Subcutaneous abdominal adipose tissue (tissue), 5 donors: ENCODE data around the gene NPPA.

Experiments used
- H3K27ac ChIP-seq: one replicate; pipeline ENCODE4 v1.7.0; 2013; ENCODE audit warnings: low read depth, mild to moderate bottlenecking, inconsistent platforms, low read length, moderate library complexity
- H3K27me3 ChIP-seq, 5 donors: one replicate each; pipeline ENCODE4 v1.7.0; 2013; ENCODE audit warnings: low read length in 5 of 5, inconsistent platforms in 1 of 5; ENCODE audit not compliant: control insufficient read depth in 5 of 5, insufficient read depth in 4 of 5
- H3K36me3 ChIP-seq, 5 donors: one replicate each; pipeline ENCODE4 v1.7.0; 2013; ENCODE audit warnings: low read length in 5 of 5; ENCODE audit not compliant: control insufficient read depth in 5 of 5, insufficient read depth in 5 of 5
- H3K4me1 ChIP-seq, 5 donors: one replicate each; pipeline ENCODE4 v1.7.0; 2013; ENCODE audit warnings: low read length in 5 of 5, mild to moderate bottlenecking in 3 of 5, moderate library complexity in 1 of 5; ENCODE audit not compliant: control insufficient read depth in 5 of 5, insufficient read depth in 5 of 5
- H3K4me3 ChIP-seq, 5 donors: one replicate each; pipeline ENCODE4 v1.7.0; 2013; ENCODE audit warnings: low read length in 5 of 5, low read depth in 1 of 5
- H3K9ac ChIP-seq, 5 donors: one replicate each; pipeline ENCODE4 v1.7.0; 2013; ENCODE audit warnings: low read length in 5 of 5, mild to moderate bottlenecking in 4 of 5, moderate library complexity in 3 of 5
- H3K9me3 ChIP-seq, 5 donors: one replicate each; pipeline ENCODE4 v1.7.0; 2013; ENCODE audit warnings: low read length in 5 of 5; ENCODE audit not compliant: control insufficient read depth in 5 of 5
- donor health status: healthy.
- donor health status: healthy.
- donor health status: healthy.
- donor health status: healthy.
- donor health status: healthy.

NPPA gene

GRCh38 chr1:11836955-11837766, 10.4 kb downstream of the NPPA start:
- Histone ChIP-seq H3K27me3 (no peaks in the 10 kb centered on the region), H3K9me3 (no peaks in the 10 kb centered on the region), H3K9ac (no peak overlapping the region), H3K4me3 (no peak overlapping the region), H3K36me3 (peaks cover 7 to 97% (median 96%) of the 10 kb centered on the region in 5 donors), H3K4me1 (peaks cover 0 to 4% (median 0%) of the 10 kb centered on the region in 5 donors), H3K27ac (no peak overlapping the region)

DNA sequence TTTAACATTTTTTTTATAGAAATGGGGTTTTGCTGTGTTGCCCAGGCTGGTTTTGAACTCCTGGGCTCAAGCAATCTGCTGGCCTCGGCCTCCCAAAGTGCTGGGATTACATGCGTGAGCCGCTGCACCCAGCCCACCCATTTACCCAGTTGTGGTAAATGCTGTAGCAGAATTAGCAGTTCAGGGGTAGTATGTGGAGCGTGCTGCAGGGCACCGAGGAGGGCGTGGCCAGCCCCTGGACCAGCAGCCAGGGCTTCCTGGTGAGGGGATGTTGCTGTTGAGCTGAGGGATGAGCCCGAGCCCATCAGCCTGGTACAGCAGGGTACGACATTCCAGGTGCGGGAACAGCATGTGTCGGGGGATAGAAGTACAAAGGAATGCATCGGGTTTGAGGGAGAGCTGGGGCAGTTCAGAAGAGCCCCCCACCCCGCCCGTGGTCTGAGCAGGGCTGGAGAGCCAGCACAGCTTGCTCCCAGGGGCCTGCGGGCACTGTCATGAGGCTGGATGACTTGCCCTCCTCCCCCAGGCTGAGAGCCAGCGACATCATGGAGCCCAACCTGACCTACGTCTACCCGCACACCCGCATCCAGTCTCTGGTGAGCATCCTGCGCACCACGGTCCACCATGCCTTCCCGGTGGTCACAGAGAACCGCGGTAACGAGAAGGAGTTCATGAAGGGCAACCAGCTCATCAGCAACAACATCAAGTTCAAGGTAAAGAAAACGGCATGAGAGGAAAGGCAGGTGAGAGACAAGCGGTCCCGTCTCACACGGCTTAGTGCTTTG, 11.9 kb downstream of the NPPA start:
- Histone ChIP-seq H3K9ac (no peak overlapping the region), H3K9me3 (no peaks in the 10 kb centered on the region), H3K4me3 (no peak overlapping the region), H3K4me1 (no peaks in the 10 kb centered on the region), H3K27ac (no peak overlapping the region), H3K27me3 (no peaks in the 10 kb centered on the region), H3K36me3 (peaks cover 0 to 93% (median 90%) of the 10 kb centered on the region in 5 donors)

DNA sequence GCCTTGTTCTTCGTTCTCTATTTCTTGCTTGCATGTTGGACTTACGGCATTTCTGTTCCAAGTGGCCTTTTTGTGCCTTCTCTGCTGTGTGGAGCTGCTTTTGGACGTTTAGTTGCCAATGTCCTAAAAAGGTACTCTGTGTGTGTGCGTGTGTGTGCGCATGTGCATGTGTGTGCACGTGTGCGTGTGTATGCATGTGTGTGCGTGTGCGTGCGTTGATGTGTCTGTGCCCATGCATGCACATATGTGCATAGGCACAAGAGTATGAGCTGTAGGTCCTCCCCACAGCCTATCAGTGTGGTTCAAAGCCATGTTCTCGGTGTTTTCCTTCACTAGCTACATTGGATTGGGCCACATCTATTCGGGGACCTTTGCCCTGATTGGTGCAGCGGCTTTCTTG, 13.7 kb downstream of the NPPA start:
- Histone ChIP-seq H3K9ac (peak overlapping the region in 1 of 5 donors; percentile 17), H3K36me3 (peaks cover 0 to 92% (median 90%) of the 10 kb centered on the region in 5 donors), H3K4me1 (no peaks in the 10 kb centered on the region), H3K4me3 (no peak overlapping the region), H3K27me3 (no peaks in the 10 kb centered on the region), H3K9me3 (no peaks in the 10 kb centered on the region), H3K27ac (no peak overlapping the region)

DNA sequence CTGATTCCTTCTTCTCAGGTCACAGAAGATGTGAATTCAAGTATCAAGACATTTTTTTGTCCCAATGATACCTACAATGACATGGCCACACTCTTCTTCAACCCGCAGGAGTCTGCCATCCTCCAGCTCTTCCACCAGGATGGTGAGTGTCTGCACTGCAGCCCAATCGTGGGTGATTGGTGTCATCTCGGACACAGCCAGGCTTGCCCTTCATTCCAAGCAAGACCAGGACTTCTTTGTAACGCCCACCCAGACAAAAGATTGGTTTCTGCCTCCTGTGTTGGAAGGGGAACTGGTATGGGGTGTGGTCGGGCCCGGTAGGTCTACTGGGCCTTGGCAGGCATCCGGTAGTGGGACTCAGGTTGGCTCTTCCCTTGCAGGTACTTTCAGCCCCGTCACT, 14.1 kb downstream of the NPPA start:
- Histone ChIP-seq H3K4me3 (no peak overlapping the region), H3K9me3 (no peaks in the 10 kb centered on the region), H3K4me1 (no peaks in the 10 kb centered on the region), H3K9ac (no peak overlapping the region), H3K36me3 (peaks cover 0 to 95% (median 90%) of the 10 kb centered on the region in 5 donors), H3K27me3 (no peaks in the 10 kb centered on the region), H3K27ac (no peak overlapping the region)

DNA sequence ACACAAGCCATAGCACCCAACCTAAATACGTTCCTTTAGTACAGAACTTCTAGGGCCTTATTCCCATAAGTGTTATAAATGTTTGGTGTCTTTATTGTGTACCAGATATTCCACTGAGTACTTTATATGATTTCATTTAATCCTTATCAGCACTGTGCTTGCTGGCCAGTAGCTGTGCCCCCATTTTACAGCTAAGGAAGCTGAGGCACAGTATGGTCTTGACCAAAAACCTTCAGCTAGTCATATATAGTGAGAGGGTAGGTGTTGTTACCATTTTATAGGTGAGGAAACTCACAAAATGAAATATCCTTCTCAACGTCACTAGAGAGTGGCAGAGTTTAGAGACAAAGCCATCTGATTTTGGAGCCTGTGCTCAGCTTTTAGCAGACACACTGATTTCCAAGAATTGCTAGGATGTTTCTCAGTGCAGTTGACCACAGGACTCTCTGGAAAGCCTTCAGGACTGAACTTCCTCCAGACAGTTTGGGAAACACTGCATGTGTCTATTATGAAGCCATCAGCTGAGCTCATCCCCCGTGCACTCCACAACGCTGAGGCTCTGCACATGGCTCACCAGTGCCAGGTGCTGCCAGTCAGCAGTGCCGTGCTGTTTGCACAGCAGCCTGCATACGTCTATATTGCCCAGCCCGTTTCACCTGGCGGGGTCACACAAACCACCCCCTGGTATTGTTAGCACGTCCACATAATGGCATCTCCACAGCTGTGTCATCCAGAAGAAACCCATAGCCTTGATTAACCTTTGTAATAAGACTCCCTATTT, 15.4 kb downstream of the NPPA start:
- H3K4me1 ChIP-seq, result no peaks in the 10 kb centered on the region
- H3K36me3 ChIP-seq, result peaks cover 0 to 95% (median 90%) of the 10 kb centered on the region in 5 donors
- no peaks in the 10 kb centered on the region for H3K9me3 ChIP-seq
- no peak overlapping the region for H3K4me3 ChIP-seq
- H3K9ac ChIP-seq, result no peak overlapping the region
- H3K27me3 ChIP-seq, result no peaks in the 10 kb centered on the region
- no peak overlapping the region for H3K27ac ChIP-seq

GRCh38 chr1:11828511-11828910, 19.1 kb downstream of the NPPA start:
- Histone ChIP-seq H3K36me3 (peaks cover 3 to 93% (median 89%) of the 10 kb centered on the region in 5 donors), H3K27ac (no peak overlapping the region), H3K4me3 (no peak overlapping the region), H3K9me3 (no peaks in the 10 kb centered on the region), H3K27me3 (no peaks in the 10 kb centered on the region), H3K4me1 (no peaks in the 10 kb centered on the region), H3K9ac (no peak overlapping the region)

- Histone ChIP-seq H3K4me3 (no peak overlapping the region), H3K36me3 (peaks cover 5 to 92% (median 86%) of the 10 kb centered on the region in 5 donors), H3K9ac (no peak overlapping the region), H3K27ac (no peak overlapping the region), H3K27me3 (no peaks in the 10 kb centered on the region), H3K4me1 (peaks cover 0 to 1% (median 0%) of the 10 kb centered on the region in 5 donors), H3K9me3 (no peaks in the 10 kb centered on the region)
Observed at GRCh38 chr1:11826946-11827345, 20.6 kb downstream of the NPPA start.

DNA sequence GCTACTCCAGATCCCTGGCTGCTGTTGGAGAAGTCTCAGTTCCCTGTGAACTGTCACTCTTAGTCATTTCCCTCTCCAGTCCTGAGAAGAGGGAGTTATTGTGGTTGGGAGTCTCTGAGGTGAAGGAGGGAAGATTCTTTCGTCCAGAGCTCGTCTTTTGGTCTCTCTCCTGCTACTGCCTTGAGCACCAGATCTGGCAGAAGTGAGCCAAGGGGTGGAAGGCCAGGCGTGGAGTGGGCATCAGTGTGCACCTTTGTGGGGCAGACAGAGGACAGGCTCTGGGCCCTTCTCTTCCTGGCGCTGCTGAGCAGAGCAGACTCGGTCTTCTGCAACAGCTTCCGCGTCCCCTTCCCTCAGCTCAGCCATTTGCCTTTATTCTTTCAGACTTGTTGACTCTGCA, 22.5 kb downstream of the NPPA start:
- Histone ChIP-seq H3K9ac (no peak overlapping the region), H3K4me3 (no peak overlapping the region), H3K9me3 (no peaks in the 10 kb centered on the region), H3K27me3 (no peaks in the 10 kb centered on the region), H3K36me3 (peaks cover 11 to 92% (median 79%) of the 10 kb centered on the region in 5 donors), H3K27ac (no peak overlapping the region), H3K4me1 (peaks cover 0 to 3% (median 0%) of the 10 kb centered on the region in 5 donors)

GRCh38 chr1:11823366-11824137, 24.0 kb downstream of the NPPA start:
- no peak overlapping the region for H3K4me3 ChIP-seq
- no peak overlapping the region for H3K27ac ChIP-seq
- H3K27me3 ChIP-seq, result no peaks in the 10 kb centered on the region
- H3K9ac ChIP-seq, result no peak overlapping the region
- no peaks in the 10 kb centered on the region for H3K9me3 ChIP-seq
- H3K36me3 ChIP-seq, result peaks cover 13 to 92% (median 76%) of the 10 kb centered on the region in 5 donors
- peaks cover 0 to 3% (median 0%) of the 10 kb centered on the region in 5 donors for H3K4me1 ChIP-seq
